Activated CD4-positive, alpha-beta T cell treated with anti-CD3 and anti-CD28 coated beads for 36 hours (primary cell): ENCODE results near the gene NPEPPS. TPM values are rescaled to one million over a fixed set of nuclear protein-coding genes. Genes with fewer than 3 reads are reported as not detected.
"Not testable (repeated sequence)": the region's sequence is repeated elsewhere in the genome, so short reads cannot be mapped to it uniquely, and the experiment has no call there.

Experiments
- ATAC-seq: fragments of 200-7000 bp; cut with Tn5 transposase; one replicate; pipeline ENCODE4 v1.10.0; 2021; ENCODE audit warnings: mild to moderate bottlenecking, moderate library complexity
- CTCF ChIA-PET: fragments of 350-600 bp; sonication (Branson Sonifier 250); formaldehyde crosslinking; loops from one replicate; lab custom pipeline; 2021; ENCODE audit warnings: antibody characterized with exemption; lab: Charles Lee
- POLR2A ChIA-PET: fragments of 350-600 bp; sonication (Branson Sonifier 250); formaldehyde crosslinking; loops from one replicate; lab custom pipeline; 2021; ENCODE audit warnings: antibody characterized with exemption, inconsistent platforms; lab: Charles Lee
- DNase-seq: peaks from one replicate; pipeline ENCODE4 v3.0.0-alpha.2; 2020
- H3K27ac Mint-ChIP-seq: one replicate; pipeline ENCODE4 v1.8.0; 2021; ENCODE audit warnings: mixed read lengths
- H3K27me3 Mint-ChIP-seq: one replicate; pipeline ENCODE4 v1.8.0; 2021; ENCODE audit warnings: mixed read lengths
- H3K36me3 Mint-ChIP-seq: one replicate; pipeline ENCODE4 v1.8.0; 2021; ENCODE audit warnings: low read depth, mixed read lengths
- H3K4me1 Mint-ChIP-seq: one replicate; pipeline ENCODE4 v1.8.0; 2021; ENCODE audit warnings: mixed read lengths
- H3K4me3 Mint-ChIP-seq: one replicate; pipeline ENCODE4 v1.8.0; 2021; ENCODE audit warnings: mild to moderate bottlenecking, moderate library complexity, mixed read lengths
- H3K9me3 Mint-ChIP-seq: one replicate; pipeline ENCODE4 v1.8.0; 2021; ENCODE audit warnings: low read depth, mixed read lengths
- intact Hi-C, 2 experiments: fragments of 100-400 bp; cut with DNase I in 1 of 2; cut with micrococcal nuclease in 1 of 2; formaldehyde crosslinking; loops; one replicate each; pipeline versions ENCODE4 v1.14.2 to v1.15.1; 2022 to 2024; cut with DNase I, micrococcal nuclease
- total RNA-seq, 2 experiments: library from RNA; stranded (reverse); gene quantifications; one replicate each; pipeline ENCODE4 v1.2.3, GENCODE V29; 2021

Gene NPEPPS
- total RNA-seq, 2 experiments from 2014 or later = 121 to 152 TPM

- H3K27me3 Mint-ChIP-seq, CTCF ChIA-PET, H3K4me3 Mint-ChIP-seq, H3K27ac Mint-ChIP-seq, POLR2A ChIA-PET, DNase-seq, H3K36me3 Mint-ChIP-seq, intact Hi-C loops, H3K9me3 Mint-ChIP-seq, ATAC-seq: not testable (repeated sequence)
- peaks cover 20% of the 10 kb centered on the region for H3K4me1 Mint-ChIP-seq
Observed at GRCh38 chr17:47562406-47562705, 31.4 kb downstream of the NPEPPS start.

GRCh38 chr17:47567261-47567660, 36.4 kb downstream of the NPEPPS start:
- POLR2A ChIA-PET, H3K27ac Mint-ChIP-seq, H3K27me3 Mint-ChIP-seq, H3K4me3 Mint-ChIP-seq, H3K9me3 Mint-ChIP-seq, DNase-seq, intact Hi-C loops, CTCF ChIA-PET, H3K4me1 Mint-ChIP-seq: not testable (repeated sequence)
- peak; percentile 33 for ATAC-seq
- peaks cover 11% of the 10 kb centered on the region for H3K36me3 Mint-ChIP-seq

- not testable (repeated sequence) for H3K27me3 Mint-ChIP-seq
Observed at GRCh38 chr17:47572561-47572960, 41.7 kb downstream of the NPEPPS start.

GRCh38 chr17:47582416-47582815, 51.5 kb downstream of the NPEPPS start:
- H3K4me1 Mint-ChIP-seq, ATAC-seq, H3K36me3 Mint-ChIP-seq, H3K27me3 Mint-ChIP-seq, H3K9me3 Mint-ChIP-seq, H3K27ac Mint-ChIP-seq, H3K4me3 Mint-ChIP-seq, CTCF ChIA-PET, DNase-seq, POLR2A ChIA-PET, intact Hi-C loops: not testable (repeated sequence)

More at GRCh38 chr17:47572561-47572960, 41.7 kb downstream of the NPEPPS start:
- POLR2A ChIA-PET, ATAC-seq, intact Hi-C loops, DNase-seq, H3K4me1 Mint-ChIP-seq, H3K4me3 Mint-ChIP-seq, CTCF ChIA-PET, H3K9me3 Mint-ChIP-seq, H3K27ac Mint-ChIP-seq: not testable (repeated sequence)
- peaks cover 12% of the 10 kb centered on the region for H3K36me3 Mint-ChIP-seq

GRCh38 chr17:47586378-47587055, 55.6 kb downstream of the NPEPPS start:
- H3K27ac Mint-ChIP-seq, DNase-seq, H3K4me1 Mint-ChIP-seq, intact Hi-C loops, ATAC-seq, POLR2A ChIA-PET, H3K36me3 Mint-ChIP-seq, H3K4me3 Mint-ChIP-seq, H3K27me3 Mint-ChIP-seq, H3K9me3 Mint-ChIP-seq, CTCF ChIA-PET: not testable (repeated sequence)

GRCh38 chr17:47593522-47593921, 62.6 kb downstream of the NPEPPS start:
- H3K27ac Mint-ChIP-seq, H3K36me3 Mint-ChIP-seq, H3K4me3 Mint-ChIP-seq, intact Hi-C loops, POLR2A ChIA-PET, H3K27me3 Mint-ChIP-seq, H3K4me1 Mint-ChIP-seq, ATAC-seq, H3K9me3 Mint-ChIP-seq, DNase-seq: not testable (repeated sequence)
- CTCF ChIA-PET = interaction anchor here (0.7 to 1.5 kb wide), 3 partner anchors 22 to 757 kb away, joined by 3 to 7 read pairs (median 3); no protein-coding TSS in a partner anchor

- H3K27ac Mint-ChIP-seq = no peak overlapping the region
- peaks cover 4% of the 10 kb centered on the region for H3K4me1 Mint-ChIP-seq
- H3K4me3 Mint-ChIP-seq = no peak overlapping the region
- intact Hi-C loops = loop anchor here in 1 of 2 experiments (10.0 kb wide), 1 partner anchor 49 kb away; no protein-coding TSS in a partner anchor
- ChIA-PET POLR2A (no interaction called here), CTCF (interaction anchor here (1.1 to 4.7 kb wide), 2 partner anchors 8 to 11 kb away, joined by 3 to 31 read pairs; no protein-coding TSS in a partner anchor)
- no peak for DNase-seq
- H3K9me3 Mint-ChIP-seq = no peaks in the 10 kb centered on the region
- H3K36me3 Mint-ChIP-seq = peaks cover 39% of the 10 kb centered on the region
- H3K27me3 Mint-ChIP-seq = no peaks in the 10 kb centered on the region
- no peak for ATAC-seq
Observed at GRCh38 chr17:47603830-47604597, 73.1 kb downstream of the NPEPPS start.

GRCh38 chr17:47604598-47604927, 73.7 kb downstream of the NPEPPS start:
- Mint-ChIP-seq H3K27me3 (no peaks in the 10 kb centered on the region), H3K9me3 (no peaks in the 10 kb centered on the region), H3K4me3 (no peak overlapping the region), H3K4me1 (peaks cover 4% of the 10 kb centered on the region), H3K36me3 (peaks cover 36% of the 10 kb centered on the region), H3K27ac (peak overlapping the region; percentile 14)
- DNase-seq (no peak), ATAC-seq (no peak)
- POLR2A ChIA-PET = no interaction called here
- intact Hi-C loops = loop anchor here in 1 of 2 experiments (10.0 kb wide), 1 partner anchor 50 kb away; no protein-coding TSS in a partner anchor
- CTCF ChIA-PET = interaction anchor here (0.6 to 4.7 kb wide), 3 partner anchors 9 to 95 kb away, joined by 3 to 31 read pairs (median 3); no protein-coding TSS in a partner anchor

- CTCF ChIA-PET = interaction anchor here (0.6 to 4.7 kb wide), 3 partner anchors 9 to 94 kb away, joined by 3 to 31 read pairs (median 3); no protein-coding TSS in a partner anchor
- intact Hi-C loops = loop anchor here in 1 of 2 experiments (10.0 kb wide), 1 partner anchor 50 kb away; no protein-coding TSS in a partner anchor
- H3K27ac Mint-ChIP-seq = no peak overlapping the region
- DNase-seq (no peak), ATAC-seq (no peak)
- H3K36me3 Mint-ChIP-seq = peaks cover 36% of the 10 kb centered on the region
- H3K9me3 Mint-ChIP-seq = no peaks in the 10 kb centered on the region
- peaks cover 4% of the 10 kb centered on the region for H3K4me1 Mint-ChIP-seq
- H3K27me3 Mint-ChIP-seq = no peaks in the 10 kb centered on the region
- POLR2A ChIA-PET = no interaction called here
- H3K4me3 Mint-ChIP-seq = no peak overlapping the region
Observed at GRCh38 chr17:47605011-47605410, 74.1 kb downstream of the NPEPPS start.

- no peak for ATAC-seq
- no peaks in the 10 kb centered on the region for H3K27me3 Mint-ChIP-seq
- CTCF ChIA-PET = interaction anchor here (0.5 to 4.7 kb wide), 3 partner anchors 8 to 275 kb away, joined by 3 to 31 read pairs (median 4); no protein-coding TSS in a partner anchor
Observed at GRCh38 chr17:47607481-47607880, 76.6 kb downstream of the NPEPPS start.

More at GRCh38 chr17:47607481-47607880, 76.6 kb downstream of the NPEPPS start:
- H3K36me3 Mint-ChIP-seq = peaks cover 28% of the 10 kb centered on the region
- POLR2A ChIA-PET = no interaction called here
- peaks cover 7% of the 10 kb centered on the region for H3K4me1 Mint-ChIP-seq
- H3K27ac Mint-ChIP-seq = peak overlapping the region; percentile 26
- intact Hi-C loops = loop anchor here in 1 of 2 experiments (10.0 kb wide), 1 partner anchor 53 kb away; no protein-coding TSS in a partner anchor
- no peaks in the 10 kb centered on the region for H3K9me3 Mint-ChIP-seq
- DNase-seq = no peak
- H3K4me3 Mint-ChIP-seq = no peak overlapping the region
